ENCODE measurements around the gene ANKRD17.

The ANKRD17 gene

DNA sequence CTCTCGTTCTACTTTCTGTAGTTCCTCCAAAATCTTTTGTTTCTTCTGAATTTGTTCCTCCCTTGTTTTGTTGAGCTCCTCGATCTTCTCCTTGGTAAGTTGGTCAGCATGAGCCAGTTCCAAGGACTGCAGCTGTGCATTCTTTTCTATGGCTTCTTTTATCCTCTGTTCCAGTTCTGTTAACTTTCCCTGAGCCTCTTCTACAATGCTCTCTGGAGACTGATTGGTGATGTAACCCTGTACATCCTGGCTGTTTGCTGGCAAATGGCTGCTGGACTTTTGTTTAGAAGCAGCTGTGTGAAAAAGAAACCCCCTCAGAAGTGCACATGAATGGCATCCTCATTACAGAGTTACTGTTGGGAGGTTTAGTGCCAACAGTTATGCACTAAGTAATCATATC lies 118.6 kb downstream of the ANKRD17 start:
- TF ChIP-seq, protein P1, sequence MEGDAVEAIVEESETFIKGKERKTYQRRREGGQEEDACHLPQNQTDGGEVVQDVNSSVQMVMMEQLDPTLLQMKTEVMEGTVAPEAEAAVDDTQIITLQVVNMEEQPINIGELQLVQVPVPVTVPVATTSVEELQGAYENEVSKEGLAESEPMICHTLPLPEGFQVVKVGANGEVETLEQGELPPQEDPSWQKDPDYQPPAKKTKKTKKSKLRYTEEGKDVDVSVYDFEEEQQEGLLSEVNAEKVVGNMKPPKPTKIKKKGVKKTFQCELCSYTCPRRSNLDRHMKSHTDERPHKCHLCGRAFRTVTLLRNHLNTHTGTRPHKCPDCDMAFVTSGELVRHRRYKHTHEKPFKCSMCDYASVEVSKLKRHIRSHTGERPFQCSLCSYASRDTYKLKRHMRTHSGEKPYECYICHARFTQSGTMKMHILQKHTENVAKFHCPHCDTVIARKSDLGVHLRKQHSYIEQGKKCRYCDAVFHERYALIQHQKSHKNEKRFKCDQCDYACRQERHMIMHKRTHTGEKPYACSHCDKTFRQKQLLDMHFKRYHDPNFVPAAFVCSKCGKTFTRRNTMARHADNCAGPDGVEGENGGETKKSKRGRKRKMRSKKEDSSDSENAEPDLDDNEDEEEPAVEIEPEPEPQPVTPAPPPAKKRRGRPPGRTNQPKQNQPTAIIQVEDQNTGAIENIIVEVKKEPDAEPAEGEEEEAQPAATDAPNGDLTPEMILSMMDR (IDR thresholded peaks at IDR 0.05; ENCODE audit: low read depth, low read length, missing control alignments), result no peak
- no peak overlapping the region for H3K4me3 ChIP-seq (replicated peaks; ENCODE audit: low read depth, low read length)
- no peak for DNase-seq (ENCODE audit: extremely low read depth, low read depth)

DNA sequence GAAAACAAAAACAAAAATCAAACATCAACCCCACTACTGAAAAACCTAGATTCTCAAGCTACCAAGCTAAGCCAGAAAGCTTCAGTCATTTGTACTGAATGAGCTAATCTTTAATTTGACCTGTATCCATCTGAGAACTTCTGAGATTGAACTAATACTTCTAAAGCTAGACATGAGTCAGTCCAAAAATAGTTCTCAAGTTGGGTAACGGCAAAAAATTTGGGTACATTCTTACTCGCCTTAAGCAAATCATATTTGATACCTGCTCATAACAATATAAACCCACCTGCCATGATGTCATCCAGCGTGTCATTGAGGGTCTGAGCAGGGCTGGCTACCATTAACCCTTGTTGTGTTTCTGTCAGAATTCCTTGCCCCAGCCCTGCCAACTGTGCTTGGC lies 119.4 kb downstream of the ANKRD17 start:
- no peak for DNase-seq (ENCODE audit: extremely low read depth, low read depth)
- TF ChIP-seq, protein P1 (IDR thresholded peaks at IDR 0.05; ENCODE audit: low read depth, low read length, missing control alignments), result no peak

DNA sequence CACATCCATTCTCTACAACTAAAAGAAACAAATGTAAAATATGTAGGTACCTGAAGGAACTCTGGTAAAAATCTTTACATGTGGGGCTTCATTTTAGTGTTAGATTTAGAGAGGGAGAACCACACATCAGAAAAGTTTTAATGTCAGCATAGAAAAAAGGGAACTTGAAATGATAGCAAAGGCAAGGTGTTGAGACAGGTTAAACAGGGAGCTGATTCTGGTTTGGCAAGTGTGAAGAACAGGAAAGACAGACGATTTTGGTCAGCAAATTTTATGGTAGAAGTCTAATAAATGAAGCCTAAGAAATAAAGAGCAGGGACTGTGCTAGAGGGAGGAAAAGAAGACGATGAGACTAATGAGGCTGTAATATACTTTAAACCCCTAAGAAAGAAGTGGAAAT lies 121.5 kb downstream of the ANKRD17 start:
- no peak overlapping the region for H3K4me3 ChIP-seq (replicated peaks; ENCODE audit: low read depth, low read length)
- TF ChIP-seq, protein P1 (IDR thresholded peaks at IDR 0.05; ENCODE audit: low read depth, low read length, missing control alignments), result no peak
- no peak for DNase-seq (ENCODE audit: extremely low read depth, low read depth)

More for the DNA sequence above, 119.4 kb downstream of the ANKRD17 start:
- no peak overlapping the region for H3K4me3 ChIP-seq (replicated peaks; ENCODE audit: low read depth, low read length)

DNA sequence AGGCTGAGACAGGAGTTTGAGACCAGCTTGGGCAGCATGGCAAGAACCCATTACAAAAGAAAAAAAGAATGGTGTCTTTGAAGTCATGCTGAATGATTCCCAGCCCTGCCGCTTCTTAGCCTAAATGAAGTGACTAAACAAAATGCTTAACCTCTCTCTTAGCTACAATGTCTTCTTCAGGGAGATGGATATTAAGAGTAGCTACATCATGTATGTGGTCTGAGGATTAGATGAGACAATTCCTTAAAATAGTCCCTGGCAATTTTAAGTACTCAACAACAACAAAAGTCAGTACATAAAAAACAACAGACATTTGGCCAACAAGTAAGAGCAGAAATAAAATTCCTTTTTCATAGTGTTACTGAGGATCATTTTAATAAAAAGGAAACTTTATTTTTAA lies 124.8 kb downstream of the ANKRD17 start:
- TF ChIP-seq, protein P1 (IDR thresholded peaks at IDR 0.05; ENCODE audit: low read depth, low read length, missing control alignments), result no peak
- no peak overlapping the region for H3K4me3 ChIP-seq (replicated peaks; ENCODE audit: low read depth, low read length)
- no peak for DNase-seq (ENCODE audit: extremely low read depth, low read depth)

DNA sequence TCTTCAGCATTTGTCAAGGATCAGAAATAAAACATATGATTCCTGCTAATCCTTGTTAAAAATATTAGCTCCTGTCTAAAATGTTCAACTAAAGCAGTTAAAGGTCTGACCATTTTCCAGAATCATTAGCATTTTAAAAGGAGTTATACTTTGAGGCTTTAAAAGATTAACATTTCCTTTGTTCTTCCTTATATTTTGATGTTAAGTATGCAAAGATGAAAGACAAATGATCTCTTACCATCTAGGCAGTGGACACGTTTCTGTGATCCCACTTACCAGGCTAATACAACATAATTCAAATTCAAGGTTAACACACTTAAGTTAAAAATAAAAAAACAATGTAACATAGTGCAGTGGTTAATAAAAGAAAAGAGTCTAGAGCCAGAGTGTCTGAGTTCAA lies 127.3 kb downstream of the ANKRD17 start:
- no peak overlapping the region for H3K4me3 ChIP-seq (replicated peaks; ENCODE audit: low read depth, low read length)
- TF ChIP-seq, protein P1 (IDR thresholded peaks at IDR 0.05; ENCODE audit: low read depth, low read length, missing control alignments), result no peak
- no peak for DNase-seq (ENCODE audit: extremely low read depth, low read depth)

DNA sequence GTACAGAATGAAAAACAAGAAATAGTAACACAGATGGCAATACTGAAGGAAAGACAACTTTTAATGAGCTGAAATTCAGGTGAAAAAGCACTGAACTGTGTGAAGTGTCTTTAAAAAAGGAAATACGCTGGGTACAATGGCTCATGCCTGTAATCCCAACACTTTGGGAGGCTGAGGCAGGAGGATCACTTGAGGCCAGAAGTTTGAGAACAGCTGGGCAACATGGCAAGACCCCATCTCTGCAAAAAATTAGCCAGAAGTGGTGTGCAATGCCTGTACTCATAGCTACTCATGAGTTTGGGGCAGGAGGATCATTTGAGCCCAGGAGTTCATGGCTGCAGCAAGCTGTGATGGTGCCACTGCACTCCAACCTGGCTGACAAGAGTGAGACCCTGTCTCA lies 129.3 kb downstream of the ANKRD17 start:
- no peak overlapping the region for H3K4me3 ChIP-seq (replicated peaks; ENCODE audit: low read depth, low read length)
- DNase-seq (ENCODE audit: extremely low read depth, low read depth), result no peak
- TF ChIP-seq, protein P1 (IDR thresholded peaks at IDR 0.05; ENCODE audit: low read depth, low read length, missing control alignments), result no peak

DNA sequence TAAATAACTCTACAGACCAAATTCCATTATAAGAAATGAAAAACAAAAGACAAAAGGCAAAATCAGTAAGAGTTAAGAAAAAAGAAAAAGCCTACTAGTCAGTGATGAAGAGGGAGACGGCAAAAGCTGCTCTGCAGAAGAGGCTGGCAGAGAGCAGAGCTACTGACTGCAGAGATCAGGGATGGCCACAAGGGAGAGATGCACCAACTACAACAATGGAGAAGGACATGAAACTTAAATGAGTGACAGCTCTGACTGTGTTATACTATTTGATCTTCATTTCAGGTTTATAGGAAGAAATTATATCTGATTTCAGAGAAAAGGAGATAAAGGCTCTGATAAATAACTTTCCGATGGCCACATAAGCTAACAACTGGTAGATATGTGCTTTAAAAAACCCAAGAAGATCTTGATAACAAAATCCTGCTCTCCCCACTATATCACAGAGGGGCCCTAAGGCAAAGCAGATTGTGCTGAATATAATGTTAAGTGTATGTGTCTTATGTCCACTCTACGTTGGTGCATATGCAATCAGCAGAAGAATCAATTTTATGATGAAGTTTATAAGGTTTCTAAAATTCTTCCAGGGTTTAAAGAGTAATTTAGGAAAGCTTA lies 130.7 kb downstream of the ANKRD17 start:
- H3K4me3 ChIP-seq (replicated peaks; ENCODE audit: low read depth, low read length), result no peak overlapping the region
- TF ChIP-seq, protein P1 (IDR thresholded peaks at IDR 0.05; ENCODE audit: low read depth, low read length, missing control alignments), result no peak
- DNase-seq (ENCODE audit: extremely low read depth, low read depth), result no peak

Measured in HFF-Myc (cell line).